ENCODE measurements around the gene TMEM169. TPM values are rescaled to one million over a fixed set of nuclear protein-coding genes. Genes with fewer than 3 reads are reported as not detected.

TMEM169 gene
- total and polyA plus RNA-seq, 2 of the 13 experiments (the other 11 are each of a cell fraction or from before 2014, with no cell fraction given): 1.5 to 4.5 TPM

GRCh38 chr2:216107320-216107719, 25.6 kb downstream of the TMEM169 start (continued):
- TF ChIP-seq HOXD1 (CRISPR knock-in tag; IDR thresholded peaks at IDR 0.05) (0 out of 2 replicates have a peak, but pooled peaks have one; percentile 29), KDM2A (CRISPR knock-in tag; IDR thresholded peaks at IDR 0.05; ENCODE audit: borderline replicate concordance, low read depth) (0 out of 2 replicates have a peak, but pooled peaks have one; percentile 22), KDM5B (CRISPR knock-in tag; IDR thresholded peaks at IDR 0.05; ENCODE audit: borderline replicate concordance) (0 out of 2 replicates have a peak, but pooled peaks have one; percentile 12), ZNF564 (CRISPR knock-in tag; IDR thresholded peaks at IDR 0.05) (no peak), TEAD3 (CRISPR knock-in tag; optimal IDR thresholded peaks at IDR 0.05; ENCODE audit: borderline replicate concordance) (no peak), WIZ (CRISPR knock-in tag; IDR thresholded peaks at IDR 0.05) (no peak), MIER2 (CRISPR knock-in tag; IDR thresholded peaks at IDR 0.05) (no peak), CCAR2 (optimal IDR thresholded peaks at IDR 0.05; ENCODE audit: low read depth, low read length) (no peak), NCOA5 (CRISPR knock-in tag; IDR thresholded peaks at IDR 0.05) (no peak), ZNF180 (CRISPR knock-in tag; IDR thresholded peaks at IDR 0.05; ENCODE audit: borderline replicate concordance, low read depth) (no peak), BORCS8-MEF2B (CRISPR knock-in tag; IDR thresholded peaks at IDR 0.05) (0 out of 2 replicates have a peak, but pooled peaks have one; percentile 42), ZNF460 (CRISPR knock-in tag; IDR thresholded peaks at IDR 0.05; ENCODE audit: borderline replicate concordance) (peak; percentile 70; the same call in 1 of the 2 replicates), DNMT1 (CRISPR knock-in tag; IDR thresholded peaks at IDR 0.05) (no peak), HNF4A (CRISPR knock-in tag; IDR thresholded peaks at IDR 0.05) (no peak), ZMAT5 (CRISPR knock-in tag; IDR thresholded peaks at IDR 0.05; ENCODE audit: borderline replicate concordance, low read depth) (no peak), CENPBD1 (CRISPR knock-in tag; IDR thresholded peaks at IDR 0.05; ENCODE audit: borderline replicate concordance, low read depth) (no peak), ZEB1 (IDR thresholded peaks at IDR 0.05; ENCODE audit: insufficient replicate concordance, low read depth) (peak; percentile 22), ZNF660 (CRISPR knock-in tag; IDR thresholded peaks at IDR 0.05; ENCODE audit: borderline replicate concordance, low read depth) (no peak), ELK4 (CRISPR knock-in tag; IDR thresholded peaks at IDR 0.05; ENCODE audit: borderline replicate concordance) (no peak), HOXA3 (CRISPR knock-in tag; IDR thresholded peaks at IDR 0.05) (peak; percentile 19; the same call in 1 of the 2 replicates)
